ENCODE data around the gene TRDMT1. TPM values are rescaled to one million over a fixed set of nuclear protein-coding genes. Genes with fewer than 3 reads are reported as not detected.

Gene TRDMT1
- total and polyA plus RNA-seq, 8 donors = 1.4 to 3.9 (median 2.9) TPM

- no peaks in the 10 kb centered on the region for H3K36me3 ChIP-seq
- DNase-seq (no peak), FAIRE-seq (no peak), ATAC-seq (peak in 1 of 4 donors; percentile 60)
- no peaks in the 10 kb centered on the region for H3K4me1 ChIP-seq
- no peak for TF ChIP-seq CTCF (IDR thresholded peaks at IDR 0.05)
- H3K4me3 ChIP-seq = no peak overlapping the region
- no peaks in the 10 kb centered on the region for H3K9me3 ChIP-seq
- intact Hi-C loops (cut with DNase I) = no loop called here
- WGBS, 2 donors = 70% methylated on average over 7 of the region's 7 CpGs
- H3K27ac ChIP-seq = no peak overlapping the region
- no peaks in the 10 kb centered on the region for H3K27me3 ChIP-seq
Measured at GRCh38 chr10:17101257-17101909, 100.1 kb downstream of the TRDMT1 start.

- ATAC-seq (no peak), DNase-seq (no peak), FAIRE-seq (no peak)
- intact Hi-C loops (cut with DNase I) = no loop called here
- Histone ChIP-seq H3K9me3 (no peaks in the 10 kb centered on the region), H3K27ac (no peak overlapping the region), H3K4me3 (no peak overlapping the region), H3K27me3 (no peaks in the 10 kb centered on the region), H3K4me1 (no peaks in the 10 kb centered on the region), H3K36me3 (no peaks in the 10 kb centered on the region)
- no peak for TF ChIP-seq CTCF (IDR thresholded peaks at IDR 0.05)
- 87% methylated on average over 9 of the region's 9 CpGs for WGBS, 2 donors
Measured at GRCh38 chr10:17100586-17100985, 100.9 kb downstream of the TRDMT1 start.

GRCh38 chr10:17098012-17098411 lies 103.5 kb downstream of the TRDMT1 start:
- H3K27me3 ChIP-seq = no peaks in the 10 kb centered on the region
- DNase-seq = no peak
- ATAC-seq = no peak
- H3K36me3 ChIP-seq = no peaks in the 10 kb centered on the region
- no peak overlapping the region for H3K27ac ChIP-seq
- FAIRE-seq = no peak
- no peaks in the 10 kb centered on the region for H3K4me1 ChIP-seq
- intact Hi-C loops (cut with DNase I) = no loop called here
- no peak overlapping the region for H3K4me3 ChIP-seq
- WGBS, 2 donors = 90 to 91% methylated on average over 3 of the region's 3 CpGs
- TF ChIP-seq CTCF (IDR thresholded peaks at IDR 0.05) = no peak
- no peaks in the 10 kb centered on the region for H3K9me3 ChIP-seq

Other genes with a start within 250 kb of the TRDMT1 start
- gene CUBN, start 71.9 kb downstream of the TRDMT1 start, total RNA-seq = 1 to 10 TPM in 2 of 6 donors, under 1 TPM in 4; 0.28 to 1.3 (median 0.66) TPM
- gene CUBN, start 71.9 kb downstream of the TRDMT1 start, polyA plus RNA-seq = 1 to 10 TPM in 1 of 2 donors, under 1 TPM in 1; 0.53 to 1.0 TPM
- 100 to 1,000 TPM; 133 to 546 (median 215) TPM for gene VIM, start 26.6 kb upstream of the TRDMT1 start, total RNA-seq
- 100 to 1,000 TPM; 159 to 168 TPM for gene VIM, start 26.6 kb upstream of the TRDMT1 start, polyA plus RNA-seq

All from pancreas (tissue), 10 donors.